H9 (cell line): ENCODE data around the gene CDADC1. TPM values are rescaled to one million over a fixed set of nuclear protein-coding genes. Genes with fewer than 3 reads are reported as not detected.

ENCODE experiments used
- DNase-seq: peaks from one replicate; pipeline ENCODE4 v3.0.0-alpha.2; 2017
- H2AFZ ChIP-seq: one replicate; pipeline ENCODE4 v1.6.1; 2013; ENCODE audit warnings: mild to moderate bottlenecking, low read length, control low read depth, moderate library complexity
- H2AK5ac ChIP-seq: 2 replicates; pipeline ENCODE4 v1.6.1; 2013; ENCODE audit warnings: low read length, control low read depth, mixed read lengths; ENCODE audit not compliant: insufficient read length
- H2BK120ac ChIP-seq: one replicate; pipeline ENCODE4 v1.6.1; 2013; ENCODE audit warnings: low read depth, mild to moderate bottlenecking, low read length, control low read depth, inconsistent platforms; ENCODE audit not compliant: poor library complexity, severe bottlenecking
- H2BK12ac ChIP-seq: 2 replicates; pipeline ENCODE4 v1.6.1; 2013; ENCODE audit warnings: low read length, control low read depth, mixed read lengths, low read depth; ENCODE audit not compliant: insufficient read length
- H2BK15ac ChIP-seq: 2 replicates; pipeline ENCODE4 v1.6.1; 2013; ENCODE audit warnings: low read depth, low read length, control low read depth
- H2BK20ac ChIP-seq: one replicate; pipeline ENCODE4 v1.6.1; 2013; ENCODE audit warnings: low read depth, mild to moderate bottlenecking, low read length, control low read depth, inconsistent platforms; ENCODE audit not compliant: poor library complexity, severe bottlenecking
- H2BK5ac ChIP-seq: 2 replicates; pipeline ENCODE4 v1.6.1; 2013; ENCODE audit warnings: low read length, control low read depth, mixed read lengths; ENCODE audit not compliant: insufficient read length
- H3K14ac ChIP-seq: 2 replicates; pipeline ENCODE4 v1.6.1; 2013; ENCODE audit warnings: low read length, control low read depth; ENCODE audit not compliant: insufficient read depth
- H3K18ac ChIP-seq: 2 replicates; pipeline ENCODE4 v1.6.1; 2013; ENCODE audit warnings: low read depth, mild to moderate bottlenecking, mixed read lengths, low read length, control low read depth; ENCODE audit not compliant: insufficient read length
- H3K23ac ChIP-seq: 2 replicates; pipeline ENCODE4 v1.6.1; 2013; ENCODE audit warnings: low read length, control low read depth, mixed read lengths, low read depth; ENCODE audit not compliant: insufficient read length
- H3K23me2 ChIP-seq: 2 replicates; pipeline ENCODE4 v1.6.1; 2013; ENCODE audit warnings: low read depth, mild to moderate bottlenecking, mixed read lengths, low read length, control low read depth; ENCODE audit not compliant: insufficient read length, poor library complexity, severe bottlenecking
- H3K27ac ChIP-seq: 2 replicates; pipeline ENCODE4 v1.5.1; 2013; ENCODE audit warnings: low read length, control low read depth, mixed read lengths, low read depth; ENCODE audit not compliant: insufficient read length
- H3K27me3 ChIP-seq: 2 replicates; pipeline ENCODE4 v1.6.1; 2013; ENCODE audit warnings: low read length, control low read depth, inconsistent platforms; ENCODE audit not compliant: insufficient read depth
- H3K4ac ChIP-seq: 2 replicates; pipeline ENCODE4 v1.6.1; 2013; ENCODE audit warnings: low read depth, mild to moderate bottlenecking, control low read depth, inconsistent platforms, low read length, moderate library complexity
- H3K4me1 ChIP-seq: 2 replicates; pipeline ENCODE4 v1.6.1; 2013; ENCODE audit warnings: low read length, control low read depth, inconsistent platforms; ENCODE audit not compliant: insufficient read depth
- H3K4me2 ChIP-seq: 2 replicates; pipeline ENCODE4 v1.6.1; 2013; ENCODE audit warnings: low read length, control low read depth, mixed read lengths; ENCODE audit not compliant: insufficient read length, insufficient read depth
- H3K56ac ChIP-seq: 2 replicates; pipeline ENCODE4 v1.6.1; 2013; ENCODE audit warnings: low read depth, mild to moderate bottlenecking, mixed read lengths, low read length, control low read depth; ENCODE audit not compliant: insufficient read length
- H3K79me1 ChIP-seq: 2 replicates; pipeline ENCODE4 v1.6.1; 2013; ENCODE audit warnings: low read depth, mild to moderate bottlenecking, moderate library complexity, low read length, control low read depth, inconsistent platforms; ENCODE audit not compliant: insufficient read depth, poor library complexity, severe bottlenecking
- H3K79me2 ChIP-seq: 2 replicates; pipeline ENCODE4 v1.6.1; 2013; ENCODE audit warnings: low read length, control low read depth, inconsistent platforms; ENCODE audit not compliant: insufficient read depth
- H3K9ac ChIP-seq: 2 replicates; pipeline ENCODE4 v1.6.1; 2013; ENCODE audit warnings: low read length, control low read depth, mixed read lengths; ENCODE audit not compliant: insufficient read length; ENCODE audit errors: extremely low read depth
- H3K9me3 ChIP-seq: one replicate; pipeline ENCODE4 v1.6.1; 2013; ENCODE audit warnings: low read depth, low read length, inconsistent platforms; ENCODE audit not compliant: control insufficient read depth
- H3T11ph ChIP-seq: one replicate; pipeline ENCODE4 v1.6.1; 2013; ENCODE audit warnings: mild to moderate bottlenecking, low read length, control low read depth, inconsistent platforms
- H4K20me1 ChIP-seq: one replicate; pipeline ENCODE4 v1.6.1; 2013; ENCODE audit not compliant: control insufficient read depth, insufficient read length, insufficient read depth
- H4K5ac ChIP-seq: 2 replicates; pipeline ENCODE4 v1.6.1; 2013; ENCODE audit warnings: low read depth, mild to moderate bottlenecking, mixed read lengths, low read length, control low read depth; ENCODE audit not compliant: insufficient read length
- H4K8ac ChIP-seq: replicated peaks from 2 replicates; pipeline ENCODE4 v1.6.1; 2013; ENCODE audit warnings: low read length, control low read depth, mixed read lengths, low read depth; ENCODE audit not compliant: insufficient read length
- H4K91ac ChIP-seq: 2 replicates; pipeline ENCODE4 v1.6.1; 2013; ENCODE audit warnings: low read depth, mild to moderate bottlenecking, moderate library complexity, mixed read lengths, low read length, control low read depth; ENCODE audit not compliant: insufficient read length
- H3K27ac Mint-ChIP-seq, 3 experiments: 2 replicates in 2 of 3; 3 replicates in 1 of 3; pipeline ENCODE4 v1.8.0; 2020 to 2021; ENCODE audit warnings: mixed read lengths in 3 of 3, mild to moderate bottlenecking in 1 of 3, moderate library complexity in 1 of 3
- H3K27me3 Mint-ChIP-seq: 2 replicates; pipeline ENCODE4 v1.8.0; 2021; ENCODE audit warnings: low read depth, mild to moderate bottlenecking, moderate library complexity, mixed read lengths
- H3K36me3 Mint-ChIP-seq, 3 experiments: 2 replicates in 2 of 3; 3 replicates in 1 of 3; pipeline ENCODE4 v1.8.0; 2020 to 2021; ENCODE audit warnings: low read depth in 3 of 3, mixed read lengths in 3 of 3; ENCODE audit not compliant: insufficient read depth in 1 of 3
- H3K4me1 Mint-ChIP-seq, 2 experiments: 2 replicates each; pipeline ENCODE4 v1.8.0; 2020; ENCODE audit warnings: mixed read lengths in 2 of 2
- H3K4me3 Mint-ChIP-seq, 2 experiments: 2 replicates in 1 of 2; 3 replicates in 1 of 2; pipeline ENCODE4 v1.8.0; 2020 to 2021; ENCODE audit warnings: mild to moderate bottlenecking in 2 of 2, mixed read lengths in 2 of 2, moderate library complexity in 1 of 2
- H3K9me3 Mint-ChIP-seq, 2 experiments: 2 replicates in 1 of 2; 3 replicates in 1 of 2; pipeline ENCODE4 v1.8.0; 2020; ENCODE audit warnings: mild to moderate bottlenecking in 2 of 2, mixed read lengths in 2 of 2, moderate library complexity in 1 of 2
- WGBS: extraction: QIAGEN DNeasy Blood & Tissue Kit; methylation state at CpG from one replicate; pipeline ENCODE4 v1.1.7; 2013; ENCODE audit warnings: missing lambda C conversion rate, low lambda C conversion rate, mixed read lengths; ENCODE audit not compliant: insufficient read length; ENCODE audit errors: extremely low coverage; 5-methylcytosine and 5-hydroxymethylcytosine counted together
- total RNA-seq: library from RNA; stranded (reverse); gene quantifications from 2 replicates; pipeline ENCODE4 v1.2.1, GENCODE V29; 2021
- TF ChIP-seq, protein P1 (sequence below): fragments of 200-600 bp; sonication (generic); conservative IDR thresholded peaks from 3 replicates; pipeline ENCODE4 v1.8.0; 2021; ENCODE audit warnings: antibody characterized with exemption, mild to moderate bottlenecking

Gene CDADC1
- total RNA-seq, 1 experiment from 2014 or later, result 4.9 TPM

DNA sequence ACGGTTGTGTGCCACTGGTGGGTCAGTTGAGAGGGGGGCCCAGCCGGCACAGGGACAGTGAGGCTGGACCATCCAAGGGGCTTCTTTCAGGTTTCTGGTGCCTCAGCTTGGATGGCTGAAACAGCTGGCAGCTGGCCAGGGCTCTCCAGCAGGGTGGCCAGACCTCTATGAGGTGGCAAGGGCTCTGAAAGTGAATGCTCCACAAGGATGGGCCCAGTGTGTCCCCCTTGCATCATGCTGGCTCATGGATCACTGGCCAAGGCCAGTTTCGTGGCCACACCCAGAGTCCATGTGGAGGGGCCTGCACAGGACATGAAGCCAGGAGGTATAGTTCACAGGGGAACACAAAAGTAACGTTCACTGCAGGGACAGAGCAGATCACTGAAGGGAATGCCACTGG lies 49.6 kb downstream of the CDADC1 start:
- Histone ChIP-seq H4K20me1 (no peaks in the 10 kb centered on the region), H4K8ac (no peak overlapping the region), H2BK5ac (no peak overlapping the region), H3K4me2 (no peak overlapping the region), H2BK20ac (no peak overlapping the region), H4K5ac (no peak overlapping the region), H3K56ac (no peak overlapping the region), H3K23ac (no peak overlapping the region), H2BK15ac (no peak overlapping the region), H3K79me1 (no peaks in the 10 kb centered on the region), H3K79me2 (no peaks in the 10 kb centered on the region), H3K9ac (no peak overlapping the region), H3K23me2 (no peaks in the 10 kb centered on the region), H3K4me1 (no peaks in the 10 kb centered on the region; the same call in 1 of the 2 replicates), H3K4ac (no peak overlapping the region), H3K18ac (no peak overlapping the region), H3K14ac (no peak overlapping the region), H2AK5ac (no peak overlapping the region), H3K9me3 (no peaks in the 10 kb centered on the region), H3K27me3 (no peaks in the 10 kb centered on the region; the same call in 1 of the 2 replicates), H2BK12ac (no peak overlapping the region), H3K27ac (no peak overlapping the region), H3T11ph (no peak overlapping the region), H4K91ac (no peak overlapping the region), H2AFZ (no peak overlapping the region), H2BK120ac (no peak overlapping the region)
- no CpG with 5 or more reads among the region's 4 CpGs for WGBS
- Mint-ChIP-seq H3K4me3 (no peak overlapping the region), H3K9me3 (no peaks in the 10 kb centered on the region), H3K4me1 (peaks cover 12 to 20% of the 10 kb centered on the region in 2 experiments), H3K27me3 (no peaks in the 10 kb centered on the region), H3K27ac (no peak overlapping the region), H3K36me3 (no peaks in the 10 kb centered on the region)
- no peak for DNase-seq
- TF ChIP-seq, protein P1, sequence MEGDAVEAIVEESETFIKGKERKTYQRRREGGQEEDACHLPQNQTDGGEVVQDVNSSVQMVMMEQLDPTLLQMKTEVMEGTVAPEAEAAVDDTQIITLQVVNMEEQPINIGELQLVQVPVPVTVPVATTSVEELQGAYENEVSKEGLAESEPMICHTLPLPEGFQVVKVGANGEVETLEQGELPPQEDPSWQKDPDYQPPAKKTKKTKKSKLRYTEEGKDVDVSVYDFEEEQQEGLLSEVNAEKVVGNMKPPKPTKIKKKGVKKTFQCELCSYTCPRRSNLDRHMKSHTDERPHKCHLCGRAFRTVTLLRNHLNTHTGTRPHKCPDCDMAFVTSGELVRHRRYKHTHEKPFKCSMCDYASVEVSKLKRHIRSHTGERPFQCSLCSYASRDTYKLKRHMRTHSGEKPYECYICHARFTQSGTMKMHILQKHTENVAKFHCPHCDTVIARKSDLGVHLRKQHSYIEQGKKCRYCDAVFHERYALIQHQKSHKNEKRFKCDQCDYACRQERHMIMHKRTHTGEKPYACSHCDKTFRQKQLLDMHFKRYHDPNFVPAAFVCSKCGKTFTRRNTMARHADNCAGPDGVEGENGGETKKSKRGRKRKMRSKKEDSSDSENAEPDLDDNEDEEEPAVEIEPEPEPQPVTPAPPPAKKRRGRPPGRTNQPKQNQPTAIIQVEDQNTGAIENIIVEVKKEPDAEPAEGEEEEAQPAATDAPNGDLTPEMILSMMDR, result no peak
